CD4-positive, alpha-beta memory T cell (primary cell): ENCODE results near the gene DNAH14. TPM values are rescaled to one million over a fixed set of nuclear protein-coding genes. Genes with fewer than 3 reads are reported as not detected.

ENCODE experiments used
- CTCF ChIA-PET: fragments of 350-600 bp; sonication (Branson Sonifier 250); formaldehyde crosslinking; loops from one replicate; lab custom pipeline; 2021; ENCODE audit warnings: inconsistent platforms; ENCODE audit not compliant: partially characterized antibody; lab: Charles Lee
- POLR2A ChIA-PET: fragments of 350-600 bp; sonication (Branson Sonifier 250); formaldehyde crosslinking; loops from one replicate; lab custom pipeline; 2021; ENCODE audit not compliant: partially characterized antibody; lab: Charles Lee
- DNase-seq, 5 donors: peaks; one replicate each; pipeline versions ENCODE4 v3.0.0 to v3.0.0-alpha.2; 2020 to 2022; ENCODE audit warnings: mixed read lengths in 1 of 5
- H3K27ac ChIP-seq: one replicate; pipeline ENCODE4 v1.7.0; 2013; ENCODE audit warnings: low read depth, low read length
- H3K27me3 ChIP-seq: 2 replicates; pipeline ENCODE4 v1.7.0; 2013; ENCODE audit warnings: mild to moderate bottlenecking, low read length, moderate library complexity; ENCODE audit not compliant: insufficient read depth
- H3K36me3 ChIP-seq: 2 replicates; pipeline ENCODE4 v1.7.0; 2013; ENCODE audit warnings: mild to moderate bottlenecking, low read length, moderate library complexity; ENCODE audit not compliant: insufficient read depth
- H3K4me1 ChIP-seq: 2 replicates; pipeline ENCODE4 v1.7.0; 2013; ENCODE audit warnings: mild to moderate bottlenecking, low read length, moderate library complexity; ENCODE audit not compliant: insufficient read depth
- H3K4me3 ChIP-seq, 2 donors: one replicate each; pipeline ENCODE4 v1.7.0; 2013; ENCODE audit warnings: low read length in 2 of 2, mild to moderate bottlenecking in 1 of 2
- H3K9me3 ChIP-seq, 2 donors: one replicate each; pipeline ENCODE4 v1.7.0; 2013; ENCODE audit warnings: low read length in 2 of 2, control low read depth in 1 of 2; ENCODE audit not compliant: control insufficient read depth in 1 of 2
- H3K27ac Mint-ChIP-seq, 7 donors: one replicate each; pipeline ENCODE4 v1.8.0; 2020 to 2021; ENCODE audit warnings: mixed read lengths in 7 of 7, mild to moderate bottlenecking in 6 of 7, inconsistent platforms in 3 of 7, moderate library complexity in 3 of 7
- H3K27me3 Mint-ChIP-seq, 2 donors: one replicate each; pipeline ENCODE4 v1.8.0; 2020 to 2021; ENCODE audit warnings: mixed read lengths in 2 of 2
- H3K36me3 Mint-ChIP-seq, 2 donors: one replicate each; pipeline ENCODE4 v1.8.0; 2020 to 2021; ENCODE audit warnings: mixed read lengths in 2 of 2, inconsistent platforms in 1 of 2, mild to moderate bottlenecking in 1 of 2
- H3K4me1 Mint-ChIP-seq, 4 donors: one replicate each; pipeline ENCODE4 v1.8.0; 2020 to 2021; ENCODE audit warnings: mixed read lengths in 4 of 4, mild to moderate bottlenecking in 1 of 4
- H3K4me3 Mint-ChIP-seq, 8 donors: one replicate each; pipeline ENCODE4 v1.8.0; 2020 to 2021; ENCODE audit warnings: mixed read lengths in 8 of 8, mild to moderate bottlenecking in 7 of 8, moderate library complexity in 6 of 8, inconsistent platforms in 3 of 8
- H3K9me3 Mint-ChIP-seq, 8 donors: one replicate each; pipeline ENCODE4 v1.8.0; 2020 to 2021; ENCODE audit warnings: mixed read lengths in 8 of 8, mild to moderate bottlenecking in 5 of 8, inconsistent platforms in 3 of 8, moderate library complexity in 1 of 8
- intact Hi-C: fragments of 100-400 bp; cut with micrococcal nuclease; formaldehyde crosslinking; loops from one replicate; pipeline ENCODE4 v1.15.1; 2023
- polyA plus RNA-seq, 2 donors: library from polyadenylated mRNA; unstranded; fragments of 300-500 nt; fragmentation: Illumina TruSeq; gene quantifications; one replicate each; pipeline ENCODE4 v1.2.3, GENCODE V29; 2021
- total RNA-seq, 2 experiments: library from RNA; stranded (reverse); gene quantifications; one replicate each; pipeline ENCODE4 v1.2.3, GENCODE V29; 2021

DNAH14 gene
- total and polyA plus RNA-seq, 4 experiments from 2014 or later: 0.06 TPM; not detected in 3

DNA sequence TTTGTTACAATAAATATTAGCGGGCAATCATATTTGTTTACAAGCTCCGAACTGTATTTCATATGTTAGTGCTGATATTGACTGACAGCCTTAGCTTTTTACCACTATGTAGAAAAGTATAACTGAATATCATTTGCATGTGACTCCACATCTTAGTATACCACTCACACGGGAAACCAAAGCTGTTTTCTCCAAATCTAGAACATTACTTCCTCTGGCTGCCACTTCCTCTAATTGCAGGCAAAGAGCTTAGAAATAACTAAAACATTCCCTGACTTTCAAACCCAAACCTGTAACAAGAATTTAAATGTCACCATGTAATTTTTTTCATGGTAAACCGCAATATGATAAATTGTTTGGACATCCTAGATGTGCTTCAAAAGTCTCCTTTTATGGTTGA is 323.7 kb downstream of the DNAH14 start:
- H3K4me3 Mint-ChIP-seq: no peak overlapping the region
- H3K4me1 ChIP-seq: no peaks in the 10 kb centered on the region
- H3K27ac Mint-ChIP-seq: no peak overlapping the region
- H3K27me3 Mint-ChIP-seq: peaks cover 14 to 16% of the 10 kb centered on the region in 2 donors
- ChIA-PET POLR2A (no interaction called here), CTCF (interaction anchor here (1.0 kb wide), 1 partner anchor 11 kb away, joined by 3 read pairs; no protein-coding TSS in a partner anchor)
- no peaks in the 10 kb centered on the region for H3K9me3 Mint-ChIP-seq
- no peak overlapping the region for H3K4me3 ChIP-seq
- no peaks in the 10 kb centered on the region for H3K36me3 Mint-ChIP-seq
- H3K36me3 ChIP-seq: no peaks in the 10 kb centered on the region
- DNase-seq: no peak
- no peaks in the 10 kb centered on the region for H3K9me3 ChIP-seq
- no peaks in the 10 kb centered on the region for H3K27me3 ChIP-seq
- H3K4me1 Mint-ChIP-seq: no peaks in the 10 kb centered on the region
- H3K27ac ChIP-seq: no peak overlapping the region
- intact Hi-C loops: no loop called here

DNA sequence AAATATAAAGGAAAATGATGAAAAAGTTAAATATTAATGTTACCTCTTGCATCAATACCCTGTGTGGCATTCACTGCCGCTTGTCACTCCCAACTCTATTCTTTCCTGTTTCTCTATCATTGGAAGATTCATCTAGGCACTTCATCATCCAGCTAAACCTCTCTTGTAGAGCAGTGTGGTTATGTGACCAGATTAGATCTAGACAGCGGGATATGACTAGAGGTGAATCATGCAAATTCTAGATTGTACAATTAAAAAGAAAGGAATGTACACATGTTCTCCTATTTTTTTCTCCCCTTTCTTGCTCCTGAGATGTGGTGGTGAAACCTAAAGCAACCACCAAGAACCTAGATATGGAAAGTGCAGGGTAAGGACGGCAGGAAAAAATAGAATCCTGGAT is 324.3 kb downstream of the DNAH14 start:
- H3K27me3 Mint-ChIP-seq: peaks cover 14 to 16% of the 10 kb centered on the region in 2 donors
- H3K4me3 ChIP-seq: no peak overlapping the region
- H3K27ac Mint-ChIP-seq: no peak overlapping the region
- intact Hi-C loops: no loop called here
- H3K36me3 Mint-ChIP-seq: no peaks in the 10 kb centered on the region
- no peaks in the 10 kb centered on the region for H3K36me3 ChIP-seq
- POLR2A ChIA-PET: no interaction called here
- no peaks in the 10 kb centered on the region for H3K4me1 ChIP-seq
- H3K4me1 Mint-ChIP-seq: no peaks in the 10 kb centered on the region
- H3K9me3 Mint-ChIP-seq: no peaks in the 10 kb centered on the region
- no peak overlapping the region for H3K27ac ChIP-seq
- H3K27me3 ChIP-seq: no peaks in the 10 kb centered on the region
- CTCF ChIA-PET: no interaction called here
- no peak for DNase-seq
- no peak overlapping the region for H3K4me3 Mint-ChIP-seq
- H3K9me3 ChIP-seq: no peaks in the 10 kb centered on the region

DNA sequence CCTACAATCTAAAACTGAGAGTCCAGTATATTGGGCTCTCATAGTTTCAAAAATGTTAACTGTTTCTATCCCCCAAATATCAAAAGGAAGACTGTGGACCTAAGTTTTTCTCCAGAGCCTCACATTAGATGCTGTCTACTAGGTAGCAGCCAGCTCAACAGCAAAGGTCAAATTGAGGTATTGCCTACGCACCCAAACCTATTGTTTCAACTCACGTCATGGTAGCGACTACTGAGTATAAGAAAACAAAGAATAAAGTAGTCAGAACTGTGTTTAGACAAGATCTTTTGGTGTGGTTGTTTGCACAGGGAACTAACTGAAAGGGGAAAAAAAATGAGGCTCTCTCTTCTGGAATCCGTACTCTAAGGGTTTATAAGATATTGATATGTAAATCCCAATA is 325.2 kb downstream of the DNAH14 start:
- Mint-ChIP-seq H3K4me1 (no peaks in the 10 kb centered on the region), H3K27me3 (peaks cover 12 to 15% of the 10 kb centered on the region in 2 donors), H3K27ac (no peak overlapping the region), H3K9me3 (no peaks in the 10 kb centered on the region), H3K4me3 (no peak overlapping the region), H3K36me3 (no peaks in the 10 kb centered on the region)
- ChIA-PET POLR2A (no interaction called here), CTCF (no interaction called here)
- Histone ChIP-seq H3K27ac (no peak overlapping the region), H3K27me3 (no peaks in the 10 kb centered on the region), H3K4me1 (no peaks in the 10 kb centered on the region), H3K4me3 (no peak overlapping the region), H3K36me3 (no peaks in the 10 kb centered on the region), H3K9me3 (no peaks in the 10 kb centered on the region)
- no peak for DNase-seq
- intact Hi-C loops: no loop called here

DNA sequence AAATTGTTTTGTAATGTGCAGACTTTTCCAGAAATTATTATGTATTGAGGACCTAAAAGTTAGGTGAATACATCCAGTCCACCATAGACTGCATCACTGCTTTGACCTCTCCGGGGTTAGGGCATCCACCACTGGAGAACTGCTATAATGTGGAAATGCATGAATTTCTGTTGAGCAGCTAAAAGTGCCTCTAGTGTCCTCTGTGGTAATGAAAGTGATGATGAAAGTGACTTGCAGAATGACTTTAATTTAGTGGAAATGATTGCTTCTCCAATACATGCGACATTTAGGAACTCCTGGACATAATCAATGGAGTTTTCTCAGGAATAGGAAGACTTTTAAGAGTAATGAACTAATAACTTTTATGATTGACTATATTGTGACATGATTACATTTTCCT is 327.6 kb downstream of the DNAH14 start:
- ChIA-PET POLR2A (no interaction called here), CTCF (no interaction called here)
- no peaks in the 10 kb centered on the region for H3K36me3 ChIP-seq
- intact Hi-C loops: no loop called here
- Mint-ChIP-seq H3K4me1 (no peaks in the 10 kb centered on the region), H3K27me3 (peaks cover 14 to 22% of the 10 kb centered on the region in 2 donors), H3K4me3 (no peak overlapping the region), H3K9me3 (peaks cover 0 to 13% (median 4%) of the 10 kb centered on the region in 8 donors), H3K36me3 (no peaks in the 10 kb centered on the region), H3K27ac (no peak overlapping the region)
- no peaks in the 10 kb centered on the region for H3K27me3 ChIP-seq
- no peak overlapping the region for H3K4me3 ChIP-seq
- no peaks in the 10 kb centered on the region for H3K4me1 ChIP-seq
- H3K27ac ChIP-seq: no peak overlapping the region
- DNase-seq: no peak
- no peaks in the 10 kb centered on the region for H3K9me3 ChIP-seq

DNA sequence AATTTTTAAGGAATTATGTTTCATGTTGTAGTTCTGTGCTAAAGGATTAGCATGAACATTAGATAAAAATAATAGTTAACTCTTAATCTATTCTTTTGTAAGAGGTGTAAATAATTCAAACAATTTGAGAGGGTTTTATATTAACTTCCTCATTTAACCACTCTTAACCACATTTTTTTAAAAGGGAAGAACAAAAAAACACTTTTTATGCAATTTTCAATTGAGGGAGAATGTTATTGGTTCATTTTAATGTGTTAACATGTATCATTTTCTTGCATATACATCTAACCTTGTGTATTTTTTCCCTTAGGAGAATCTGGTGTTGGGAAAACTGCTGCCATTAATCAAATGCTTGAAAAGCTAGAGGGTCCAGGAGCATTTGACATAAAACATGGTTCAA is 329.3 kb downstream of the DNAH14 start:
- Histone ChIP-seq H3K9me3 (no peaks in the 10 kb centered on the region), H3K4me1 (no peaks in the 10 kb centered on the region), H3K27me3 (no peaks in the 10 kb centered on the region), H3K36me3 (no peaks in the 10 kb centered on the region), H3K27ac (no peak overlapping the region), H3K4me3 (no peak overlapping the region)
- DNase-seq: no peak
- no peaks in the 10 kb centered on the region for H3K36me3 Mint-ChIP-seq
- ChIA-PET CTCF (no interaction called here), POLR2A (no interaction called here)
- no peaks in the 10 kb centered on the region for H3K4me1 Mint-ChIP-seq
- no peak overlapping the region for H3K27ac Mint-ChIP-seq
- intact Hi-C loops: no loop called here
- peaks cover 0 to 13% (median 5%) of the 10 kb centered on the region in 8 donors for H3K9me3 Mint-ChIP-seq
- no peak overlapping the region for H3K4me3 Mint-ChIP-seq
- H3K27me3 Mint-ChIP-seq: peaks cover 15 to 18% of the 10 kb centered on the region in 2 donors

DNA sequence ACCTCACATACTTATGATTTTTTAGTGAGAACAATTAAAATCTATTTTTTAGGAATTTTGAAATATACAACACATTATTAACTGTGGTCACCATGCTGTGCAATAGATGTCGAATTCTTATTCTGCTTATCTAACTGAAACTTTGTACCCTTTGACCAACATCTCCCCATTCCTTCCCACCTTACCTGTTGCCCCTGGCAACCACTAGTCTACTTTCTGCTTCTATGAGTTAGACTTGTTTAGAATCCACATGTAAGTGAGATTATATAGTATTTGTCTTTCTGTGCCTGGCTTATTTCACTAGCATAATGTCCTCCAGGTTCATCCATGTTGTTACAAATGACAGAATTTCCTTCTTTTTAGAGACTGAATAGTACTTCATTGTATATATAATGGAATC is 330.1 kb downstream of the DNAH14 start:
- intact Hi-C loops: no loop called here
- Histone ChIP-seq H3K27ac (no peak overlapping the region), H3K36me3 (no peaks in the 10 kb centered on the region), H3K4me1 (no peaks in the 10 kb centered on the region), H3K4me3 (no peak overlapping the region), H3K9me3 (no peaks in the 10 kb centered on the region), H3K27me3 (no peaks in the 10 kb centered on the region)
- Mint-ChIP-seq H3K4me1 (peaks cover 0 to 3% (median 2%) of the 10 kb centered on the region in 4 donors), H3K4me3 (no peak overlapping the region), H3K9me3 (peaks cover 0 to 13% (median 5%) of the 10 kb centered on the region in 8 donors), H3K36me3 (no peaks in the 10 kb centered on the region), H3K27ac (no peak overlapping the region), H3K27me3 (peaks cover 12 to 21% of the 10 kb centered on the region in 2 donors)
- POLR2A ChIA-PET: no interaction called here
- CTCF ChIA-PET: interaction anchor here (0.7 kb wide), 1 partner anchor 1635 kb away, joined by 3 read pairs; no protein-coding TSS in a partner anchor
- DNase-seq: no peak

DNA sequence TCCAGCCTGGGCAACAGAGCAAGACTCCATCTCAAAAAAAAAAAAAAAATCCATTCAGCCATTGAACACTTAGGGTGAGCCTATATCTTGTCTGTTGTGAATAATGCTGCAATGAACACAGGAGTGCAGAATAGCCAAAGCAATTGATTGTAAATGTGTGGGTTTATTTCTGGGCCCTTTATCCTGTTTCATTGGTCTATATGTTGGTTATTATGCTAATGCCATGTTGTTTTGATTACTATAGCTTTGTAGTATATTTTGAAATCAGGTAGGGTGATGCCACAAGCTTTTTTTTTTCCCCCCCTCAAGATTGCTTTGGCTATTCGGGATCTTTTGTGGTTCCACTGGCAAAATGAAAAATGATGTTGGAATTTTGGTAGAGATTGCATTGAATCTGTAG is 330.8 kb downstream of the DNAH14 start:
- intact Hi-C loops: no loop called here

More for the DNA sequence above, 330.8 kb downstream of the DNAH14 start:
- H3K36me3 ChIP-seq: no peaks in the 10 kb centered on the region
- H3K27me3 ChIP-seq: no peaks in the 10 kb centered on the region
- Mint-ChIP-seq H3K36me3 (no peaks in the 10 kb centered on the region), H3K4me1 (peaks cover 0 to 5% (median 3%) of the 10 kb centered on the region in 4 donors), H3K4me3 (no peak overlapping the region), H3K9me3 (peaks cover 0 to 13% (median 5%) of the 10 kb centered on the region in 8 donors), H3K27ac (no peak overlapping the region), H3K27me3 (peaks cover 10 to 17% of the 10 kb centered on the region in 2 donors)
- H3K4me1 ChIP-seq: no peaks in the 10 kb centered on the region
- DNase-seq: no peak
- H3K27ac ChIP-seq: no peak overlapping the region
- POLR2A ChIA-PET: no interaction called here
- H3K9me3 ChIP-seq: no peaks in the 10 kb centered on the region
- CTCF ChIA-PET: interaction anchor here (0.7 kb wide), 1 partner anchor 1634 kb away, joined by 3 read pairs; no protein-coding TSS in a partner anchor
- no peak overlapping the region for H3K4me3 ChIP-seq
